WTC11 (cell line): ENCODE results near the gene RMND5B. TPM values are rescaled to one million over a fixed set of nuclear protein-coding genes. Genes with fewer than 3 reads are reported as not detected.
A peak's percentile ranks its signal among the peaks of the same experiment; 100 is the strongest.

Experiments used
- ATAC-seq: fragments of 200-7000 bp; cut with Tn5 transposase; 2 replicates; pipeline ENCODE4 v1.10.0; 2021; ENCODE audit warnings: mild to moderate bottlenecking, moderate library complexity
- Bru-seq: library from RNA; stranded (reverse); fragments of 400-500 nt; gene quantifications from one replicate; lab custom pipeline; 2021; lab: Mats Ljungman, UMichigan
- CTCF ChIA-PET: fragments of 300-600 bp; sonication (Branson Sonifier 250); formaldehyde crosslinking; loops from one replicate; lab custom pipeline; 2021; ENCODE audit warnings: antibody characterized with exemption; lab: Charles Lee
- POLR2A ChIA-PET: fragments of 350-600 bp; sonication (Branson Sonifier 250); formaldehyde crosslinking; loops from one replicate; lab custom pipeline; 2021; ENCODE audit warnings: antibody characterized with exemption; lab: Charles Lee
- DNase-seq: peaks from one replicate; pipeline ENCODE4 v3.0.0; 2021; ENCODE audit warnings: low spot score
- H3K27ac Mint-ChIP-seq: 2 replicates; pipeline ENCODE4 v1.8.0; 2021; ENCODE audit warnings: mixed read lengths
- H3K27me3 Mint-ChIP-seq: 2 replicates; pipeline ENCODE4 v1.8.0; 2021; ENCODE audit warnings: low read depth, mild to moderate bottlenecking, moderate library complexity, mixed read lengths
- H3K36me3 Mint-ChIP-seq: 2 replicates; pipeline ENCODE4 v1.8.0; 2021; ENCODE audit warnings: mixed read lengths
- H3K4me1 Mint-ChIP-seq: 2 replicates; pipeline ENCODE4 v1.8.0; 2022; ENCODE audit warnings: mixed read lengths
- H3K4me3 Mint-ChIP-seq: 2 replicates; pipeline ENCODE4 v1.8.0; 2021; ENCODE audit warnings: mild to moderate bottlenecking, moderate library complexity, mixed read lengths
- H3K9me3 Mint-ChIP-seq: 2 replicates; pipeline ENCODE4 v1.8.0; 2021; ENCODE audit warnings: mixed read lengths
- CDX4 ChIP-seq: fragments of 250-450 bp; sonication (Bioruptor Pico); IDR thresholded peaks from 2 replicates; pipeline ENCODE4 v1.9.0; 2021; ENCODE audit warnings: moderate library complexity, mild to moderate bottlenecking, inconsistent platforms, borderline replicate concordance
- CREB1 ChIP-seq: sonication (generic); formaldehyde crosslinking; IDR thresholded peaks from 2 replicates; pipeline ENCODE4 v1.8.0; 2023; ENCODE audit warnings: mild to moderate bottlenecking, missing genetic modification reagents
- CREM ChIP-seq: sonication (generic); formaldehyde crosslinking; IDR thresholded peaks from 2 replicates; pipeline ENCODE4 v1.8.1; 2022; ENCODE audit warnings: mild to moderate bottlenecking, missing genetic modification reagents, moderate library complexity
- ELF4 ChIP-seq: sonication (generic); formaldehyde crosslinking; IDR thresholded peaks from 2 replicates; pipeline ENCODE4 v1.8.1; 2022; ENCODE audit warnings: low read depth, mild to moderate bottlenecking, moderate library complexity, missing genetic modification reagents
- EMX1 ChIP-seq: fragments of 250-450 bp; sonication (Bioruptor Pico); IDR thresholded peaks from 2 replicates; pipeline ENCODE4 v1.8.0; 2021; ENCODE audit warnings: mild to moderate bottlenecking
- ETV6 ChIP-seq: sonication (generic); formaldehyde crosslinking; IDR thresholded peaks from 2 replicates; pipeline ENCODE4 v1.8.1; 2022; ENCODE audit warnings: mild to moderate bottlenecking, missing genetic modification reagents
- FOXK1 ChIP-seq: sonication (generic); formaldehyde crosslinking; IDR thresholded peaks from 2 replicates; pipeline ENCODE4 v1.8.0; 2022; ENCODE audit warnings: mild to moderate bottlenecking, moderate library complexity, missing genetic modification reagents
- GABPB1 ChIP-seq: sonication (generic); formaldehyde crosslinking; IDR thresholded peaks from 2 replicates; pipeline ENCODE4 v1.8.1; 2023; ENCODE audit warnings: mild to moderate bottlenecking, missing genetic modification reagents
- HMGA2 ChIP-seq: fragments of 250-450 bp; sonication (Bioruptor Pico); IDR thresholded peaks from 2 replicates; pipeline ENCODE4 v1.4.0; 2021; ENCODE audit warnings: mild to moderate bottlenecking, moderate library complexity
- NFYB ChIP-seq: sonication (generic); formaldehyde crosslinking; conservative IDR thresholded peaks from 2 replicates; pipeline ENCODE4 v1.8.0; 2022; ENCODE audit warnings: low read depth, missing genetic modification reagents
- RORB ChIP-seq: fragments of 250-450 bp; sonication (Bioruptor Pico); IDR thresholded peaks from 2 replicates; pipeline ENCODE4 v1.9.0; 2021; ENCODE audit warnings: mild to moderate bottlenecking
- ZBTB43 ChIP-seq: sonication (generic); formaldehyde crosslinking; IDR thresholded peaks from 2 replicates; pipeline ENCODE4 v1.8.1; 2023; ENCODE audit warnings: mild to moderate bottlenecking, missing genetic modification reagents
- ZNF232 ChIP-seq: sonication (generic); formaldehyde crosslinking; IDR thresholded peaks from 2 replicates; pipeline ENCODE4 v1.8.0; 2022; ENCODE audit warnings: mild to moderate bottlenecking, missing genetic modification reagents
- ZNF263 ChIP-seq: sonication (generic); formaldehyde crosslinking; IDR thresholded peaks from 2 replicates; pipeline ENCODE4 v1.8.1; 2022; ENCODE audit warnings: low read depth, mild to moderate bottlenecking, moderate library complexity, missing genetic modification reagents
- ZNF512 ChIP-seq: sonication (generic); formaldehyde crosslinking; IDR thresholded peaks from 2 replicates; pipeline ENCODE4 v1.8.1; 2022; ENCODE audit warnings: missing genetic modification reagents, borderline replicate concordance
- ZNF671 ChIP-seq: fragments of 250-450 bp; sonication (Bioruptor Pico); IDR thresholded peaks from 2 replicates; pipeline ENCODE4 v1.8.0; 2021; ENCODE audit warnings: mild to moderate bottlenecking
- long read RNA-seq, 3 experiments: library from RNA in 1 of 3; library from capped mRNA in 1 of 3; library from polyadenylated mRNA in 1 of 3; unstranded in 2 of 3; stranded (forward) in 1 of 3; transcript quantifications; one replicate each; pipeline ENCODE4 v2.0.0, GENCODE V29; 2021
- total RNA-seq: library from RNA; stranded (reverse); gene quantifications from 3 replicates; pipeline ENCODE4 v1.2.3, GENCODE V29; 2021
- TF ChIP-seq, protein P1 (sequence below): sonication (generic); formaldehyde crosslinking; conservative IDR thresholded peaks from 2 replicates; pipeline ENCODE4 v1.8.1; 2022; ENCODE audit warnings: mild to moderate bottlenecking, missing genetic modification reagents
- TF ChIP-seq, protein P2 (sequence below): sonication (generic); formaldehyde crosslinking; IDR thresholded peaks from 2 replicates; pipeline ENCODE4 v1.8.1; 2023; ENCODE audit warnings: mild to moderate bottlenecking, missing genetic modification reagents, borderline replicate concordance
- TF ChIP-seq, protein P3 (sequence below): sonication (generic); formaldehyde crosslinking; IDR thresholded peaks from 2 replicates; pipeline ENCODE4 v1.8.0; 2022; ENCODE audit warnings: missing genetic modification reagents

Gene RMND5B, protein sequence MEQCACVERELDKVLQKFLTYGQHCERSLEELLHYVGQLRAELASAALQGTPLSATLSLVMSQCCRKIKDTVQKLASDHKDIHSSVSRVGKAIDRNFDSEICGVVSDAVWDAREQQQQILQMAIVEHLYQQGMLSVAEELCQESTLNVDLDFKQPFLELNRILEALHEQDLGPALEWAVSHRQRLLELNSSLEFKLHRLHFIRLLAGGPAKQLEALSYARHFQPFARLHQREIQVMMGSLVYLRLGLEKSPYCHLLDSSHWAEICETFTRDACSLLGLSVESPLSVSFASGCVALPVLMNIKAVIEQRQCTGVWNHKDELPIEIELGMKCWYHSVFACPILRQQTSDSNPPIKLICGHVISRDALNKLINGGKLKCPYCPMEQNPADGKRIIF
- total RNA-seq (86.1 to 93.3 TPM (median 92.5 TPM) in 3 replicates), Bru-seq, nascent RNA (percentile 86 among the genes with signal in this experiment)
- long read RNA-seq, experiment 1, full-length matches to known transcripts, result 83 of 286 reads
- long read RNA-seq, experiment 1, partial matches to known transcripts, result 152 of 286 reads
- long read RNA-seq, experiment 1, other reads (novel, unspliced or antisense), result 51 of 286 reads
- long read RNA-seq, experiment 2, full-length matches to known transcripts, result 19 of 92 reads
- long read RNA-seq, experiment 2, partial matches to known transcripts, result 54 of 92 reads
- long read RNA-seq, experiment 2, other reads (novel, unspliced or antisense), result 19 of 92 reads
- long read RNA-seq, experiment 3, transcript RMND5B-201 (11 exons, 1,929 nt), result major isoform, 42 of 101 reads
- long read RNA-seq, experiment 3, partial matches to known transcripts, result 27 of 101 reads
- long read RNA-seq, experiment 3, other reads (novel, unspliced or antisense), result 31 of 101 reads

- CTCF ChIA-PET, result interaction anchor here (1.6 to 4.5 kb wide), 3 partner anchors 11 to 55 kb away, joined by 7 to 34 read pairs (median 8); no protein-coding TSS in a partner anchor
- H3K4me3 Mint-ChIP-seq, result peak within 1 kb of the TSS; percentile 78
- peak within 1 kb of the TSS; percentile 97 for H3K27ac Mint-ChIP-seq
- H3K36me3 Mint-ChIP-seq, result peaks cover 28% of the 10 kb centered on the region
- peaks cover 64% of the 10 kb centered on the region for H3K4me1 Mint-ChIP-seq
- H3K27me3 Mint-ChIP-seq, result no peaks in the 10 kb centered on the region
- H3K9me3 Mint-ChIP-seq, result no peaks in the 10 kb centered on the region
- DNase-seq (peak; percentile 78), ATAC-seq (peak; percentile 43)
- POLR2A ChIA-PET, result interaction anchor here (0.9 to 2.3 kb wide), 7 partner anchors 8 to 55 kb away, joined by 3 to 10 read pairs (median 5); no protein-coding TSS in a partner anchor
- 0 out of 2 replicates have a peak, but pooled peaks have one; percentile 65 for TF ChIP-seq ZNF232 (CRISPR knock-in tag)
- 0 out of 2 replicates have a peak, but pooled peaks have one; percentile 30 for TF ChIP-seq FOXK1 (CRISPR knock-in tag)
- TF ChIP-seq ETV6 (CRISPR knock-in tag), result peak; percentile 87
- TF ChIP-seq ZBTB43 (CRISPR knock-in tag), result no peak
- peak; percentile 61; the same call in 1 of the 2 replicates for TF ChIP-seq ZNF671 (CRISPR knock-in tag)
- TF ChIP-seq CREM (CRISPR knock-in tag), result 0 out of 2 replicates have a peak, but pooled peaks have one; percentile 57
- TF ChIP-seq CDX4 (CRISPR knock-in tag), result no peak
- no peak for TF ChIP-seq NFYB (CRISPR knock-in tag)
- TF ChIP-seq, protein P1, sequence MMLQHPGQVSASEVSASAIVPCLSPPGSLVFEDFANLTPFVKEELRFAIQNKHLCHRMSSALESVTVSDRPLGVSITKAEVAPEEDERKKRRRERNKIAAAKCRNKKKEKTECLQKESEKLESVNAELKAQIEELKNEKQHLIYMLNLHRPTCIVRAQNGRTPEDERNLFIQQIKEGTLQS (CRISPR knock-in tag), result no peak
- TF ChIP-seq ZNF263 (CRISPR knock-in tag), result no peak
- 0 out of 2 replicates have a peak, but pooled peaks have one; percentile 47 for TF ChIP-seq ELF4
- TF ChIP-seq CREB1 (CRISPR knock-in tag), result no peak
- TF ChIP-seq, protein P2, sequence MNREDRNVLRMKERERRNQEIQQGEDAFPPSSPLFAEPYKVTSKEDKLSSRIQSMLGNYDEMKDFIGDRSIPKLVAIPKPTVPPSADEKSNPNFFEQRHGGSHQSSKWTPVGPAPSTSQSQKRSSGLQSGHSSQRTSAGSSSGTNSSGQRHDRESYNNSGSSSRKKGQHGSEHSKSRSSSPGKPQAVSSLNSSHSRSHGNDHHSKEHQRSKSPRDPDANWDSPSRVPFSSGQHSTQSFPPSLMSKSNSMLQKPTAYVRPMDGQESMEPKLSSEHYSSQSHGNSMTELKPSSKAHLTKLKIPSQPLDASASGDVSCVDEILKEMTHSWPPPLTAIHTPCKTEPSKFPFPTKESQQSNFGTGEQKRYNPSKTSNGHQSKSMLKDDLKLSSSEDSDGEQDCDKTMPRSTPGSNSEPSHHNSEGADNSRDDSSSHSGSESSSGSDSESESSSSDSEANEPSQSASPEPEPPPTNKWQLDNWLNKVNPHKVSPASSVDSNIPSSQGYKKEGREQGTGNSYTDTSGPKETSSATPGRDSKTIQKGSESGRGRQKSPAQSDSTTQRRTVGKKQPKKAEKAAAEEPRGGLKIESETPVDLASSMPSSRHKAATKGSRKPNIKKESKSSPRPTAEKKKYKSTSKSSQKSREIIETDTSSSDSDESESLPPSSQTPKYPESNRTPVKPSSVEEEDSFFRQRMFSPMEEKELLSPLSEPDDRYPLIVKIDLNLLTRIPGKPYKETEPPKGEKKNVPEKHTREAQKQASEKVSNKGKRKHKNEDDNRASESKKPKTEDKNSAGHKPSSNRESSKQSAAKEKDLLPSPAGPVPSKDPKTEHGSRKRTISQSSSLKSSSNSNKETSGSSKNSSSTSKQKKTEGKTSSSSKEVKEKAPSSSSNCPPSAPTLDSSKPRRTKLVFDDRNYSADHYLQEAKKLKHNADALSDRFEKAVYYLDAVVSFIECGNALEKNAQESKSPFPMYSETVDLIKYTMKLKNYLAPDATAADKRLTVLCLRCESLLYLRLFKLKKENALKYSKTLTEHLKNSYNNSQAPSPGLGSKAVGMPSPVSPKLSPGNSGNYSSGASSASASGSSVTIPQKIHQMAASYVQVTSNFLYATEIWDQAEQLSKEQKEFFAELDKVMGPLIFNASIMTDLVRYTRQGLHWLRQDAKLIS, result no peak
- 0 out of 2 replicates have a peak, but pooled peaks have one; percentile 48 for TF ChIP-seq GABPB1 (CRISPR knock-in tag)
- TF ChIP-seq RORB, result no peak
- no peak for TF ChIP-seq ZNF512 (CRISPR knock-in tag)
- peak; percentile 85 for TF ChIP-seq EMX1
- TF ChIP-seq, protein P3, sequence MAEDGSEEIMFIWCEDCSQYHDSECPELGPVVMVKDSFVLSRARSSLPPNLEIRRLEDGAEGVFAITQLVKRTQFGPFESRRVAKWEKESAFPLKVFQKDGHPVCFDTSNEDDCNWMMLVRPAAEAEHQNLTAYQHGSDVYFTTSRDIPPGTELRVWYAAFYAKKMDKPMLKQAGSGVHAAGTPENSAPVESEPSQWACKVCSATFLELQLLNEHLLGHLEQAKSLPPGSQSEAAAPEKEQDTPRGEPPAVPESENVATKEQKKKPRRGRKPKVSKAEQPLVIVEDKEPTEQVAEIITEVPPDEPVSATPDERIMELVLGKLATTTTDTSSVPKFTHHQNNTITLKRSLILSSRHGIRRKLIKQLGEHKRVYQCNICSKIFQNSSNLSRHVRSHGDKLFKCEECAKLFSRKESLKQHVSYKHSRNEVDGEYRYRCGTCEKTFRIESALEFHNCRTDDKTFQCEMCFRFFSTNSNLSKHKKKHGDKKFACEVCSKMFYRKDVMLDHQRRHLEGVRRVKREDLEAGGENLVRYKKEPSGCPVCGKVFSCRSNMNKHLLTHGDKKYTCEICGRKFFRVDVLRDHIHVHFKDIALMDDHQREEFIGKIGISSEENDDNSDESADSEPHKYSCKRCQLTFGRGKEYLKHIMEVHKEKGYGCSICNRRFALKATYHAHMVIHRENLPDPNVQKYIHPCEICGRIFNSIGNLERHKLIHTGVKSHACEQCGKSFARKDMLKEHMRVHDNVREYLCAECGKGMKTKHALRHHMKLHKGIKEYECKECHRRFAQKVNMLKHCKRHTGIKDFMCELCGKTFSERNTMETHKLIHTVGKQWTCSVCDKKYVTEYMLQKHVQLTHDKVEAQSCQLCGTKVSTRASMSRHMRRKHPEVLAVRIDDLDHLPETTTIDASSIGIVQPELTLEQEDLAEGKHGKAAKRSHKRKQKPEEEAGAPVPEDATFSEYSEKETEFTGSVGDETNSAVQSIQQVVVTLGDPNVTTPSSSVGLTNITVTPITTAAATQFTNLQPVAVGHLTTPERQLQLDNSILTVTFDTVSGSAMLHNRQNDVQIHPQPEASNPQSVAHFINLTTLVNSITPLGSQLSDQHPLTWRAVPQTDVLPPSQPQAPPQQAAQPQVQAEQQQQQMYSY, result no peak
- no peak for TF ChIP-seq HMGA2 (CRISPR knock-in tag)
Measured at GRCh38 chr5:178130576-178131445, at the start of gene RMND5B. Gene RMND5B (plus strand): TSS chr5:178131014. CDS start chr5:178138120, 7,106 bp downstream.
